H54 (cell line): ENCODE data around the gene GNG7.
A peak's percentile ranks its signal among the peaks of the same experiment; 100 is the strongest.
"Not testable (repeated sequence)": the region's sequence is repeated elsewhere in the genome, so short reads cannot be mapped to it uniquely, and the experiment has no call there.

Experiments used
- DNase-seq: peaks from one replicate; pipeline ENCODE4 v3.0.0; 2011; ENCODE audit warnings: low spot score, mixed read lengths; ENCODE audit not compliant: insufficient read length
- FAIRE-seq: peaks from 3 replicates; lab custom pipeline; 2011; peaks lifted over from hg19 to GRCh38; lab: Jason Lieb, UNC
- POLR2A ChIP-seq: IDR thresholded peaks from 2 replicates; pipeline ENCODE4 v1.6.1; 2011; ENCODE audit warnings: low read depth, mild to moderate bottlenecking, low read length

The GNG7 gene

GRCh38 chr19:2627855-2628254, 74.6 kb downstream of the GNG7 start:
- DNase-seq: no peak

GRCh38 chr19:2627319-2627829, 75.1 kb downstream of the GNG7 start:
- peak; percentile 86 for FAIRE-seq

More at GRCh38 chr19:2627855-2628254, 74.6 kb downstream of the GNG7 start:
- TF ChIP-seq POLR2A: no peak
- no peak for FAIRE-seq

GRCh38 chr19:2625434-2625833, 77.1 kb downstream of the GNG7 start:
- TF ChIP-seq POLR2A: no peak
- DNase-seq (no peak), FAIRE-seq (no peak)

More at GRCh38 chr19:2627319-2627829, 75.1 kb downstream of the GNG7 start:
- no peak for TF ChIP-seq POLR2A
- DNase-seq: peak; percentile 99

GRCh38 chr19:2624537-2625091, 77.9 kb downstream of the GNG7 start:
- no peak for TF ChIP-seq POLR2A
- no peak for FAIRE-seq

GRCh38 chr19:2623798-2624197, 78.7 kb downstream of the GNG7 start:
- DNase-seq: no peak
- no peak for FAIRE-seq
- no peak for TF ChIP-seq POLR2A

More at GRCh38 chr19:2624537-2625091, 77.9 kb downstream of the GNG7 start:
- DNase-seq: peak; percentile 78

GRCh38 chr19:2622371-2622961, 80.0 kb downstream of the GNG7 start:
- not testable (repeated sequence) for FAIRE-seq, DNase-seq

- no peak for DNase-seq
- TF ChIP-seq POLR2A: no peak
- no peak for FAIRE-seq
Measured at GRCh38 chr19:2619076-2619475, 83.4 kb downstream of the GNG7 start.

- no peak for TF ChIP-seq POLR2A
- DNase-seq: peak; percentile 78
- FAIRE-seq: no peak
Measured at GRCh38 chr19:2618611-2619010, 83.9 kb downstream of the GNG7 start.

- no peak for FAIRE-seq
- no peak for TF ChIP-seq POLR2A
- no peak for DNase-seq
Measured at GRCh38 chr19:2617393-2618165, 84.9 kb downstream of the GNG7 start.

GRCh38 chr19:2616741-2617392, 85.6 kb downstream of the GNG7 start:
- TF ChIP-seq POLR2A: no peak
- FAIRE-seq (no peak), DNase-seq (no peak)

GRCh38 chr19:2615782-2616181, 86.7 kb downstream of the GNG7 start:
- TF ChIP-seq POLR2A: no peak
- DNase-seq: no peak
- no peak for FAIRE-seq

- TF ChIP-seq POLR2A: no peak
- no peak for DNase-seq
- no peak for FAIRE-seq
Measured at GRCh38 chr19:2613507-2614295, 88.8 kb downstream of the GNG7 start.

GRCh38 chr19:2612619-2613249, 89.8 kb downstream of the GNG7 start:
- DNase-seq (no peak), FAIRE-seq (no peak)
- TF ChIP-seq POLR2A: no peak
